GM08714 (cell line): Measurements from ENCODE around the gene FOXC2.
"Not testable (repeated sequence)": the region's sequence is repeated elsewhere in the genome, so short reads cannot be mapped to it uniquely, and the experiment has no call there.

Source experiments
- H3K4me3 ChIP-seq: fragments of 200-500 bp; sonication (Bioruptor generic); 2 replicates; pipeline ENCODE4 v1.5.1; 2014; ENCODE audit warnings: mild to moderate bottlenecking, low read length, inconsistent platforms
- ZNF274 ChIP-seq: IDR thresholded peaks from 2 replicates; pipeline ENCODE4 v1.6.1; 2012; ENCODE audit warnings: mild to moderate bottlenecking, low read depth, low read length

The FOXC2 gene

DNA sequence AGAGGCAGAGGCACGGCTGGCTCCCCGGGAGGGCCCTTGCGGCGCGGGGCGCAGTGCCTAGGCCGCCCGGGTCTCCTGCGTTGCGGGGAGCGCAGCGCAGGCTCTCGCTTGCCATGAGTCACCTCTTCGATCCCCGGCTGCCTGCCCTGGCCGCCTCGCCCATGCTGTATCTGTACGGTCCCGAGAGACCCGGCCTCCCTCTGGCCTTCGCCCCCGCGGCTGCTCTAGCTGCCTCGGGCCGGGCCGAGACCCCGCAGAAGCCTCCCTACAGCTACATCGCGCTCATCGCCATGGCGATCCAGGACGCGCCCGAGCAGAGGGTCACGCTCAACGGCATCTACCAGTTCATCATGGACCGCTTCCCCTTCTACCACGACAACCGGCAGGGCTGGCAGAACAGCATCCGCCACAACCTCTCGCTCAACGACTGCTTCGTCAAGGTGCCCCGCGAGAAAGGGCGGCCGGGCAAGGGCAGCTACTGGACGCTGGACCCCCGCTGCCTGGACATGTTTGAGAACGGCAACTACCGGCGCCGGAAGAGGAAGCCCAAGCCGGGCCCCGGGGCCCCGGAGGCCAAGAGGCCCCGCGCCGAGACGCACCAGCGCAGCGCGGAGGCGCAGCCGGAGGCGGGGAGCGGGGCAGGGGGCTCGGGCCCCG, 12.1 kb downstream of the FOXC2 start:
- no peak overlapping the region for H3K4me3 ChIP-seq
- no peak for TF ChIP-seq ZNF274

DNA sequence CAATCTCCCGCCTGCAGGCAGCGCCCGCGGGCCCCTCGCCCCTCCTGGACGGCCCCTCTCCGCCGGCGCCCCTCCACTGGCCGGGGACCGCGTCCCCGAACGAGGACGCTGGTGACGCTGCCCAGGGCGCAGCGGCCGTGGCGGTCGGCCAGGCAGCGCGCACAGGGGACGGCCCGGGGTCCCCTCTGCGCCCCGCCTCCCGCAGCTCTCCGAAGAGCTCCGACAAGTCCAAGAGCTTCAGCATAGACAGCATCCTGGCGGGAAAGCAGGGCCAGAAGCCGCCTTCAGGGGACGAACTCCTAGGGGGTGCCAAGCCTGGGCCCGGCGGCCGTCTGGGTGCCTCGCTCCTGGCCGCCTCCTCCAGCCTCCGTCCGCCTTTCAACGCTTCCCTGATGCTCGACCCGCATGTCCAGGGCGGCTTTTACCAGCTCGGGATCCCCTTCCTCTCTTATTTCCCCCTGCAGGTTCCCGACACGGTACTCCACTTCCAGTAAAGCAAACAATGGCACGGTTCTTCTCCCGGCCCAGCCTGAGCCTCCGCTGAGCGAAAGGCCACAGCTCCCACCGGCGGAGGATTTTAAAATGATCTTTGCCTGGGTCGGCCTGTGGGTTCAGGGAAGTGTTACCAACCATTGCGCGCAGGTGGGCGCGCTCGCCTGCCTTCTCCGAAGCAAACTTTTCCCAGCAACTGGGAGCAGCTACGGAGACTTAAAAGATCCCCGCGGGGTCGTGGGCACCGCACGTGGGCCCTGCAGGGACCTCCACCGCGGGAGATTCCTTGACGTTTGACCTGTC, 12.8 kb downstream of the FOXC2 start:
- no peak overlapping the region for H3K4me3 ChIP-seq

DNA sequence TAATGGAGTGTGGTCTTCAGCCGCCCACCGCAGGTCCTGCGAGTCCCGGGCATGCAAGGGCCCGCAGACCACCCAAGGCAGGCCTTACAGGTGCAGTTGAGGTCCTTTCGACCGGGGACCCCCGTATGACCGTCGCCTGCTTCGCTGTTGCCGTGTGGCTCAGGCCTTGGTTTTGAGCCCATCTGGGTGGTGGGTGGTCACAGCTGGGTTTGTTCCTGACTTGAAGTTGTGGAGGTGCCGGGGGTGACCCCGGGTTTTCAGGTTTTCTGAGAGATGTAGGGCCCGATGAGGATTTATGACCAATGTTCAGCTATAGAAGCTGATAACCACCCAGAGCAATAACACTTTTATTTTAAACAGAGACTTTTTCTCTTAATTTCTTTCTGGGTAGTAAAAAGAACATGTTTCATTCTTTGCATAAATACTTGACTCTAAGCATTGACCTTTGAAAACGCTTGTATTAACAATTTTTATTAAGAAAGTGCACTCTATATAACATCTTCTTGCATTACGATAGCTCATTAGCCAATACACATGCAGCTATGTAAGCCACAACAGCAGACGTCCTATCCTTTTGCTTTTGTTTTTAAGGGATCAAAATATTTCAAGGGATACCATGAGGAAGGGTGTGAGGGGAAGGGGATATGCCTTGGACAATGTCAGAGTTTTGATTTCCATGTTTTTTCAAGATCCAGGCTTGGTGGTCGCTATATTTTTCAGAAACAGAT, 13.6 kb downstream of the FOXC2 start:
- no peak for TF ChIP-seq ZNF274
- no peak overlapping the region for H3K4me3 ChIP-seq

More for the DNA sequence above, 12.8 kb downstream of the FOXC2 start:
- no peak for TF ChIP-seq ZNF274

DNA sequence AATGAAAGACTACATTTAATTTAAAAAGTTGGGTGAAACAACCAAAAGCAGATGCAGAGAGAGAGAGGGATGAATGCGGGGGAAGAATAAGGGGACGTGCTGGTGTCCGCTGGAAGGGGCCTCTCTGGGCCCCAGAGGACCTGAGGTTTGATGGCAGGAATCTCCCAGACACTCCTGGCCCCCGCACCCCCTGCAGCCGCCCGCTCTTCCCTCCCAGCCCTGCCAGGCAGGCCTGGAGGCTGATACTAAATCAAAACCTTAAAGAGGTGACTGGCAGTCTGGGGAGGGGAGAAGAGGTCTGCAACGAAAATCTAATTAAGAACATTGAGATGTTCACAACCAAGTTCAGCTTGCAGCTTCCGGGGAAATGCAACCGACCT, 14.2 kb downstream of the FOXC2 start:
- H3K4me3 ChIP-seq, result no peak overlapping the region
- TF ChIP-seq ZNF274, result no peak

DNA sequence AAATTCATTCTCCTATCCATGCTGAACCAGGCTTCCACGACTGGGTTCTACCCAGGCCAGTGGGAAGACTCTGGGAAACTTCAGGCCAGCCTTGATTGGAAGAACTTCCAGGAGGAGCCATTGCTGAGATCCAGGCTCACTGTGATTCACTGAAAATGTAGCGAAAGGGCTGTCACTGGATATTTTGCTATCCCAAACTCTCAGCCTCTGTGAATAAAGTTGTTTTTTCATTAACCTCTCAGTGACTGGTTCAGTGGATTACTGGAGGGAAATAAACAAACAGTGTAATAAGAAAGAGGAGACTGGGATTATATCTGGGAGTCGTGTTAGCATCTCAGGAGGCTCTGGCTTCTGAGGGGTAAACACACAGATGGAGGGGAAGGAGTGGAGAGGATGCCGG, 14.8 kb downstream of the FOXC2 start:
- H3K4me3 ChIP-seq, result no peak overlapping the region
- no peak for TF ChIP-seq ZNF274

DNA sequence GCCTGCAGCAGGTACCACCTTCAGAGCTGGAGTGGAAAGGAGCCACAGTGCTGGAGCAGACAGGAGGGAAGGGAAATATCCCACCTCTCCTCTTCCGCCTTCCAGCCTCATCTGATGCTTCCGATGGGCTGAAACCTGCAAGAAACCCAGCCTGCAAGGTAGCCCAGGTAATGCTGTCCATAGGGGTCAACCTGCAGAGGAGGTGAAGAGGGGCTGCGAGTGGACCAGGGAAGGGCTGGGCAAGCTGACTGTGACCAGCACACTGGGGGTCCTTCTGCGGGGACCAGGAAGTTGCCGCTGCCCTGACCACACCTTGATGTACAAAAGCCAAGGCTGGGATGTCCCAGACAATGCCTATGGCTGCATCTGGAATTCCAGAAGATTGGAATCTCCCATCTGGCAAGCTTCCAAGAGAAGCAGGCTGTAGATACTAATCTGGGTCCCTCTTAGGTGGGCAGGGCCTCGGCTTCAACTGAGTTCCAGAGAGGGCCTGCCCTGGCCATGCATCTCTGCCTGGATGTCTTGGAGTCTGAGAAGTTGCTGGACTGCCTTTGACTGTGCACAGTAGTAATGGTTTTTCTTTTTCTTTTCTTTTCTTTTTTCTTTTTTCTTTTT, 17.5 kb downstream of the FOXC2 start:
- no peak for TF ChIP-seq ZNF274
- no peak overlapping the region for H3K4me3 ChIP-seq

DNA sequence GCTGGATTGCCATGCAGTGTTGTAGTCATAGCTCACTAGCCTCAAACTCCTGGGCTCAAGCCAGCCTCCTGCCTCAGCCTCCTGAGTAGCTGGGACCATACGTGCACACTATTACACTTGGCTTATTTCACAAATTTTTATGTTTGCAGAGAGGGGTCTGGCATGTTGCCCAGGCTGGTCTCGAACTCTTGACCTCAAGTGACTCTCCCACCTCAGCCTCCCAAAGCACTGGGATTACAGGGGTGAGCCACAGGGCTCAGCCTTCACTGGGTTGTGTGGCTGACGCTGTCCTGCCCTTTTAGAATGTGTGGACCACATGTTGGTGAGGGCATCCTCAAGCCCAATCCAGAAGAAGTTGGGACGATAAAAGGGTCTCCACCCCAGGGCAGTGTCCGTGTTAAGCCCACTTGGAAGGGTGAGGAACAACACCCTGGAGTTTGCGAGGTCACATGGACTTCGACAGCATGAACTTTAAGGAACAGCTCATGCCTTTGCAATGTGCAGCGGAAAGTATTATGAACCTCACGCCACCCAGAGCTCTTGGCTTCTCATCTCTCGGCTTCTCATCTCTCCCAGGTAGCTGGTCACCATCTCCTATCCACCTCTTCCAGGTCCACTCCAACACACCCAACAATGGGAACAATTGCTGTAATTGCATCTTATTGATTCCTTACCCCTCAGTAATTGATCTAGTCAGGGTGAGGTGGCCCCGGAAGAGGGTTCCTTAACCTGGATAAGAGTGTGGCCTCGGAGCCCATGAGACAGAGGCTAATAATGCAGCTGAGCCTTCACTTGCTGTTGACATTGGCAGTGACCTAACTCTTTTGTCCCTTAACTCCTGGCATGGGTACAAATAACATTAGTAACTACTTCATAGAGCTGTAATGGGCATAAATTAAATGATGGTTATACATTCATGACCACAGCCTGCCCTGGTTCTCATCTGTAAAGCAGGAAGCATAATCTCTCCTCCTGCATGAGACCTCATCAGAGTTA, 18.4 kb downstream of the FOXC2 start:
- no peak overlapping the region for H3K4me3 ChIP-seq
- no peak for TF ChIP-seq ZNF274

DNA sequence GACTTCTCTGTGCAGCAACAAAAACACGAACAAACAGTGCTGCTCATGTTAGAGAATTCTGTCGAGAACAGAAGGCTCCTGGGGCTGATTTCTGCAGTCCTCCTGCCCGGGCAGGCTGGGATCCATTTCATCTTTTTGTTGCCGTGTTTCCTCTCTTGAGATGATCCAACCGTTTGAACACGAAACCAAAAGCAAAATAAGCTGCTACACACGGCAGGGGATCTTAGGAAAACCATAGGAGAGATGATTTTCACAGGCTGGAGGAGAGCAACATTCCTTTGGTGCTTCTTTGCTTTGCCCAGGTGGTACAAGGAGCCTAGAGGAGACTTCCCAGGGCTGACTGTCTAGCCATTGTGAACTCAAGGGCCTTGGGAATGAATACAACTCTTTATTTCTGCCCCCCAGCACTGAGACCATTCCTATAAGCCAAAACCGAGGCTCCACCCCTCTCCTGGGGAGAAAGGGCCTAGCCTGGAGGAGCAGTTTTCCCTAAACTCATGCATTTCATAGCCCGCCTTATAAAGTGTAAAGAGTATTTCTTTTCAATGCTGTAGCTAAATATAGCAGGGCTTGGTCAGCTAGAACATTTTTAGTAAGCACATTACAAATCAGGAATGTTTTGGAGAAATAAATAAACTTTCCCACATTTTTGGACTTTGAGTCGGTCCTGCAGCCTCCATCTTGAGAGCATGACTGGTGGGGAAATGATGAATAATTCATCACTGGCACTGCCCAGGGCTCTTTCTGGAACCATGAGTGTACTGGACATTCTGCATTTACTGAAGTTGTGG, 19.4 kb downstream of the FOXC2 start:
- TF ChIP-seq ZNF274, result no peak
- H3K4me3 ChIP-seq, result no peak overlapping the region

DNA sequence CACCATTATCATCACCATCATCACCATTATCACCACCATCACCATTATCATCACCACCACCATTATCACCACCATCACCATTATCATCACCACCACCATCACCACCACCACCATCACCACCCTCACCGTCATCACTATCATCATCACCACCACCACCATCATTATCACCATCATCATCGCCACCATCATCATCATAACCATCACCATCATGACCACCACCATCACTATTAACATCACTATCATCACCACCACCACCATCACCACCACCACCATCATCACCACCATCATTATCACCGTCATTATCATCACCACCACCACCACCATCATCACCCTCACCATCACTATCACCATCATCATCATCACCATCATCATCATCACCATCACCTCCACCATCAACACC, 20.9 kb downstream of the FOXC2 start:
- no peak for TF ChIP-seq ZNF274
- H3K4me3 ChIP-seq, result no peak overlapping the region

DNA sequence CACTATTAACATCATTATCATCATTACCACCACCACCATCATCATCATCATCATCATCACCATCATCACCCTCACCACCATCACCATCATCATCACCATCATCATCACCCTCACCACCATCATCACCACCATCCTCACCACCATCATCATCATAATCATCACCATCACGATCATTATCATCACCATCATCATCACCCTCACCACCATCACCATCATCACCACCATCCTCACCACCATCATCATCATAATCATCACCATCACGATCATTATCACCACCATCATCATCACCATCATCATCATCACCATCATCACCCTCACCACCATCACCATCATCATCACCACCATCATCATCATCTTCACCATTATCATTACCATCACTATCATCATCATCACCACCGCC, 21.3 kb downstream of the FOXC2 start:
- not testable (repeated sequence) for H3K4me3 ChIP-seq

DNA sequence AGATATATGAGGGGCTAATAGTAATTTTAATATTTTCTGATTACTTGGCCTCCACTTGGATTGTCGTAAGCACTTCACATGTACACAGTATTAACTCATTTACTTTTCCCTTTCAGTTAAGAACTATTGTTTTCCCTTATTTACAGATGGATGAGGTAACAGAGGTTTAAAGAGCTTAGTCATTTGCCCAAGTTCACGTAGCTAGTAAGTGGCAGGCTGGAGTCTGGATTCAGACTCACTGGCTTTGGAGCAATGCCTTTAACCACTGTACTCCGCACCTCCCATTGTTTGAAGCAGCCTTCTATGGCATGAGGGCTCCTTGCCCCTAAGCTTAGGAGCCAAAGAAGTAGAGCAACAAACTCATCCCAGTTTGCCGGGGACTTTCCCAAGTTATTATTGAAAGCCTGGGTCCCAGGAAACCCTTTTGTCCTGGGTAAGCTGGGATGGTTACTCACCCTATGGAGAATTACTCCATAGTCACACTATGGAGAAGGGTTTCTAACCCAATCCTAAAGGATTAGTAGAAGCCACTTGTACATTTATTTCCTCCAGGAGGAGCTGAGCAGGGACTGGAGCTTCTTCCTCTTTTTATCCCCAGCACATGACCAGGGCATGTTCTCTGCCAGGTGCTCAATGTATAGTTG, 24.0 kb downstream of the FOXC2 start:
- TF ChIP-seq ZNF274, result no peak
- H3K4me3 ChIP-seq, result no peak overlapping the region

DNA sequence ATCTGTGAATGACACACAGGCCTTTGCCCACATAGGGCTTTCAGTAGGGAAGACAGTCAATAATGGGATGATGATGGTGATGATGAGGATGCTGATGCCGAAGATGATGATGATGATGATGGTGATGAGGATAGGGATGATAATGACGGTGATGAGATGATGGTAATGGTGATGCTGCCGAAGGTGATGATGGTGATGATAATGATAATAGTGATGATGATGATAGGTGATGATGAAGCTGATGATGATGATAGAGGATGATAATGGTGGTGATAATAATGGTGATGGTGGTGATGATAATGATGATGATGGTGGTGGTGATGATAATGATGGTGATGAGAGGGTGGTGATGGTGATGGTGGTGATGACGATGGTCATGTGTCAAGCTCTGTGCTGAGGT, 24.6 kb downstream of the FOXC2 start:
- no peak overlapping the region for H3K4me3 ChIP-seq
- no peak for TF ChIP-seq ZNF274
